GM12865 (cell line): ENCODE results near the gene NXPE3.

Source experiments
- DNase-seq: peaks from one replicate; pipeline ENCODE4 v3.0.0; 2010; ENCODE audit warnings: low read depth
- H3K4me3 ChIP-seq: 2 replicates; pipeline ENCODE4 v1.5.1; 2011; ENCODE audit warnings: mild to moderate bottlenecking, low read depth, low read length, control low read depth
- CTCF ChIP-seq: IDR thresholded peaks from 2 replicates; pipeline ENCODE4 v1.5.1; 2011; ENCODE audit warnings: low read length, control low read depth, low read depth, inconsistent platforms; ENCODE audit not compliant: insufficient read depth; ENCODE audit errors: missing control alignments

NXPE3 gene

GRCh38 chr3:101829437-101829830 lies 50.4 kb downstream of the NXPE3 start:
- DNase-seq: peak; percentile 60
- no peak for TF ChIP-seq CTCF
- H3K4me3 ChIP-seq: peak overlapping the region; percentile 98

DNA sequence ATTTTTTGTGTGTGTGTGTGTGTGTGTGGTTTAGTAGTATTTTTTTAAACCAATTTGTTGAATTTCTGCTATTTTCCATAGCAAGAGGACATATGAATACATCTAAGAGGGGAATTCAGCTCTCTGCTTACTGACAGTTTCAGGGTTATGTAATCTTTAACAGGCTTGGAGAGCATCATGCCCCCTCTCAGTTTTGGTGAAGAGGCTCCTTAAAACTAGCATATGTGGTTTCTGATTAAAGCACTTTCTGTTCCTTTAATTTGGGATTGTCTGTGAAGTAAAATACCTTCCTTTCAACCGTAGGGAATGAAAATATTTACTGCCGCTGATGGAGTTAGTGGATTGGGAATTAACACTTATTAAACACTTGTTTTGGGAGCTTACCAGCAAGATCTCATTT lies 50.9 kb downstream of the NXPE3 start:
- DNase-seq: peak; percentile 55
- peak overlapping the region; percentile 98 for H3K4me3 ChIP-seq
- TF ChIP-seq CTCF: no peak

DNA sequence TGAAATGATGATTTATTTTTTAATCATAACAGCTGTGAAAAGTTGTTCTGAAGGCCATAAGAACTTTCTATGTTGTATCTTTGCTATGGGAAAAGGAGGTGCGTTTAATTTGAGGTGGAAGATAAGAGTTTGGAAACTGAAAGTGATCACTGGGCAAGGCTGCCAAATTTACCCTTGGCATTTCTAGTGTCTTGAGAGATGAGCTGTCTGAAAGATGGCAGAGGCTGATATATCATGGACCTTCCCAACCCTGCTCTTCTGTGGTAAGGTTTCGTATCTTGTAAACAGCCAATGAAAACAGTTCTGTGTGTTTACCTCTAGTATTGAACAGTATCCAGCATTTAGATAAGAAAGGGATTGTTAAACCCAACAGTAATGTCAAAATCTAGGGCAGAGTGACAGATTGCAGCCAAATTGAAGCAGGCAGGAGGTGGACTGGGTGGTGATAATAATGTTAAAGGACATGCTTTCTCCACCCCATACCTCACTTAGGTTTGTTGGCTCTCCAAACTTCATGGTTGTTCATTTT lies 54.5 kb downstream of the NXPE3 start:
- no peak for TF ChIP-seq CTCF
- DNase-seq: no peak
- peak overlapping the region; percentile 7; the same call in 1 of the 2 replicates for H3K4me3 ChIP-seq

DNA sequence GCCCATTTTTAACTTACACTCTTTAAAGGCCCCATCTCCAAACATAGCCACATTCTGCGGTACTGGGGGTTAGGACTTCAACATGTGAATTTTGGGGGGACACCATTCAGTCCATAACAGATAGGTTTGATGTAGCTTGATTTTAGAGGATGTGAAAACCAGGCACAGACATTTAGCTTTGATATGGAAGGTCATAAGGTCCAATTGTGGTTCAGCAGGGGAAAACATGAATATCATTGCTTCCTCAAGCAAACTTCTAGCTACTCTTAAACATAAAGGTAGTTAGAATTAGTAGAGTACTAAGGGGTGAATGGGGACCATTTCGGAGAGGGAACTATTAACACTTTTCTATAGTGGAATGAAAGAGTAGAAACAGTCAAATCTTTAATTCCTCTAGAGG lies 56.7 kb downstream of the NXPE3 start:
- no peak for DNase-seq
- peak overlapping the region; percentile 1; the same call in 1 of the 2 replicates for H3K4me3 ChIP-seq
- no peak for TF ChIP-seq CTCF

DNA sequence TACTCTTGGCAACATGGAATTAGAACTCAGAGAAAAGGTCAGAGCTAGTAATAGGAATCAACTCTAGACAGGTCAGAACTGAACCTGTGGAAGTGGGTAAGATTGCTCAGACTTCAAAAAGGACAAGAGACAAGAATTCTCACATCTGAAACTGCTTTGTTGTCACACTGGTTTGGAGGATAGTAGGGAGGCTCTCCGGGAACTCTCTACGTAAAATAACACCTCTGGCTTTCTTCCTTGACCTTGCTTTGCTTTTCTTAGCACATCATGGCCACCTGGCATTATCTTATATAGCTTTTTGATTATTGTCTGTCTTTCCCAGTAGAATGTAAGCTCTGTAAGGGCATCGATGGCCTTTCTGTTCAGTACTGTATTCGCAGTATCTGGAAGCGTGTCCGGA lies 57.1 kb downstream of the NXPE3 start:
- DNase-seq: no peak
- no peak for TF ChIP-seq CTCF
- H3K4me3 ChIP-seq: peak overlapping the region; percentile 1; the same call in 1 of the 2 replicates

DNA sequence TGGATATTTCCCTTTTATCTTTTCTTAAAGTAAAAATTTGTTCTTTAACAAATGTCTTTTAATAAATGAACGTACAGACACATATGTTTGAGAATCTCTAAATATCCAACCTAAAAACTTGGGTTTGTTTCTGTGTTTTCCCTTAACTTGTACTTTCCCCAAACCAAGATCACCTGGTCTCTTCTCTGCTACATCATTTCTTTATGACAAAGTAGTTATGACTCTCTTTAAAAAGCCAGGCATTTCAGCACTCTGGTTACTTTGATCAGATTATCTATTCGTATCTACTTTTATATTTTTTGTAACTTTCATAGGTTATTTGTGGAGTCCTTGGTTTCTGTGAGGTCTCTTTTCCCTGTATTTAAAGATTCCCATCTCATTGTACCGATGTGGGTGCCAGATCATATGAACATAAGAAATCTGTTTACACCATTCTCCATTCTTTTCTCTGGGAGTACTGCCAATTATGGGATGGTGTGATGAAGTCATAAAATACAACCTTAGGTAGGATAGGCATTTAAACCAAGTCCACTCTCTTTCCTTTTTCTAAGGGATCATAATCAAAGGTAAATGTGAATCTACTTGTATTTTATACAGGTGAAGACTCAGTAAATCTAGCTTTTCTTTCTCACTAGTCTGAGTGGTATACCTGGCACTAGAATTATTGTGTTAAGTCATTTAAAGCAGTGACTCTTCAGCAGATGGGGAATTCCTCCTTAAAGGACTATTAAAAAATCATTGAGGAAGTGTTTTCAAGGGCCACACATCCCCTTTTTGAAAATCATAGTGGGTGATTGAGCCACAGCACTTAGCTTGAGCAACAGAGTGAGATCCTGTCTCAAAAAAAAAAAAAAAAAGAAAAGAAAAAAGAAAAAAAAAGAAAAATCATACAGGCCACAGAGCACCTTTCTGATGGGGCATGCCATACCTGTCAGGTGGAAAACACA lies 57.9 kb downstream of the NXPE3 start:
- DNase-seq: no peak
- peak overlapping the region; percentile 29 for H3K4me3 ChIP-seq
- no peak for TF ChIP-seq CTCF
